Measurements from ENCODE around the gene INPP5A.

Gene INPP5A

GRCh38 chr10:132582771-132583170 lies 45.2 kb downstream of the INPP5A start:
- no peak for DNase-seq (ENCODE audit: low read depth)

GRCh38 chr10:132583456-132583855 lies 45.9 kb downstream of the INPP5A start:
- DNase-seq (ENCODE audit: low read depth) = no peak

GRCh38 chr10:132584081-132584480 lies 46.5 kb downstream of the INPP5A start:
- no peak for DNase-seq (ENCODE audit: low read depth)

- DNase-seq (ENCODE audit: low read depth) = no peak
These were observed 48.4 kb downstream of the INPP5A start for GRCh38 chr10:132585732-132586722.

GRCh38 chr10:132586739-132587138 lies 49.2 kb downstream of the INPP5A start:
- DNase-seq (ENCODE audit: low read depth) = no peak

GRCh38 chr10:132587175-132587574 lies 49.6 kb downstream of the INPP5A start:
- no peak for DNase-seq (ENCODE audit: low read depth)

- DNase-seq (ENCODE audit: low read depth) = no peak
These were observed 50.9 kb downstream of the INPP5A start for GRCh38 chr10:132588301-132589013.

- no peak for DNase-seq (ENCODE audit: low read depth)
These were observed 51.4 kb downstream of the INPP5A start for GRCh38 chr10:132589015-132589414.

GRCh38 chr10:132589681-132590080 lies 52.1 kb downstream of the INPP5A start:
- no peak for DNase-seq (ENCODE audit: low read depth)

- no peak for DNase-seq (ENCODE audit: low read depth)
These were observed 52.6 kb downstream of the INPP5A start for GRCh38 chr10:132590094-132590751.

GRCh38 chr10:132590752-132591121 lies 53.1 kb downstream of the INPP5A start:
- no peak for DNase-seq (ENCODE audit: low read depth)

- DNase-seq (ENCODE audit: low read depth) = no peak
These were observed 53.8 kb downstream of the INPP5A start for GRCh38 chr10:132591166-132591971.

- DNase-seq (ENCODE audit: low read depth) = no peak
These were observed 55.3 kb downstream of the INPP5A start for GRCh38 chr10:132592790-132593383.

GRCh38 chr10:132593389-132593788 lies 55.8 kb downstream of the INPP5A start:
- no peak for DNase-seq (ENCODE audit: low read depth)

GRCh38 chr10:132593900-132594876 lies 56.6 kb downstream of the INPP5A start:
- DNase-seq (ENCODE audit: low read depth) = no peak

- DNase-seq (ENCODE audit: low read depth) = no peak
These were observed 57.4 kb downstream of the INPP5A start for GRCh38 chr10:132595021-132595420.

- no peak for DNase-seq (ENCODE audit: low read depth)
These were observed 58.3 kb downstream of the INPP5A start for GRCh38 chr10:132595854-132596253.

- DNase-seq (ENCODE audit: low read depth) = no peak
These were observed 59.2 kb downstream of the INPP5A start for GRCh38 chr10:132596742-132597279.

- no peak for DNase-seq (ENCODE audit: low read depth)
These were observed 60.1 kb downstream of the INPP5A start for GRCh38 chr10:132597654-132598053.
